ENCODE measurements around the gene FAM135A.
A peak's percentile ranks its signal among the peaks of the same experiment; 100 is the strongest.
"Not testable (repeated sequence)": the region's sequence is repeated elsewhere in the genome, so short reads cannot be mapped to it uniquely, and the experiment has no call there.

Gene FAM135A

DNA sequence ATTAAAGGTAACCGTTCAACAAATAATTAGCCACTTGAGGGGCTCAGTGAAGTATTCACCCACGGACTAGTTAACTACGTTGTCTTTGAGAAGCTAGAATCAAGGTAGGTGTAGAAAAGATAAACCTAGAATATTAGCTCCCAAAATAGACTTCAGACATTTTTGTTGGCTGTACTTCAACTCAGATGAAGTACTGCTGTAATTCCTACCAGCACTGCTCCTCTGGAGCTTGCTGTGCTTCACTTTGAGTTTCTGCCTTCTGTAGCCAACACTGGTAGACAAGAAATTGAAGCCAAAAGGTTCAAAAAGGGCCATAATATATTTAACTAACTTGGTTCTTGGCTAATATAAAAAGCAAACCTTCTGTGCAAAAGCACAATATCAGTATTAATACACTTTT lies 134.6 kb downstream of the FAM135A start:
- DNase-seq (ENCODE audit: low read depth), result no peak

DNA sequence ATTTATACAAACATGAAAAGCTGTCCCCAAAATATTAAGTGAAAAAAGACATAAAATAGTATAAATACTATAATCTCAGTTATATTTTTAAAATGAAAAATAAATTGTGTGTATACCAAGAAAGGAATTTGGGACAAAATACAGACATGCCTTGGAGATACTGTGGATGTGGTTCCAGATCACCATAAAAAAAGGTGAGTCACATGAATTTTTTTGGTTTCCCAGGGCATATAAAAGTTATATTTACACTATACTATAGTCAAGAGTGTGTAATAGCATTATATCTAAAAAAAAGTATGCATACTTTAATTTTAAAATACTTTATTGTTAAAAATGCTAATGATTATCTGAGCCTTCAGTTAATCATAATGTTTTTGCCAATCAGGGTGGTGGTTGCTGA lies 136.0 kb downstream of the FAM135A start:
- no peak for DNase-seq (ENCODE audit: low read depth)

DNA sequence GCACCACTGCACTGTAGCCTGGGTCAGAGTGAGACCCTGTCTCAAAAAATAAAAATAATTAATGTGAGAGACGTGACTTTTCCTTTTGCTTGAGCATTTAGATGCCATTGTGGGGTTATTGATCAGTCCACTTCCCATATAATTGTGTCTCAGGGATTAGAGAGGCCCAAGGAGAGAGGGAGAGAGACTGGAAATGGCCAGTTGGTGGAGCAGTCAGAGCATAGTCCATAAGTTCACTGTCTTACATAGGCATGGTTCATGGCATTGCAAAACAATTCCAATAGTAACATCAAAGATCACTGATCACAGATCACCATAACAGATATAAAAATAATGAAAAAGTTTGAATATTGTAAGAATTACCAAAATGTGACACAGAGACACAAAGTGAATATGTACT lies 138.3 kb downstream of the FAM135A start:
- DNase-seq (ENCODE audit: low read depth), result no peak

DNA sequence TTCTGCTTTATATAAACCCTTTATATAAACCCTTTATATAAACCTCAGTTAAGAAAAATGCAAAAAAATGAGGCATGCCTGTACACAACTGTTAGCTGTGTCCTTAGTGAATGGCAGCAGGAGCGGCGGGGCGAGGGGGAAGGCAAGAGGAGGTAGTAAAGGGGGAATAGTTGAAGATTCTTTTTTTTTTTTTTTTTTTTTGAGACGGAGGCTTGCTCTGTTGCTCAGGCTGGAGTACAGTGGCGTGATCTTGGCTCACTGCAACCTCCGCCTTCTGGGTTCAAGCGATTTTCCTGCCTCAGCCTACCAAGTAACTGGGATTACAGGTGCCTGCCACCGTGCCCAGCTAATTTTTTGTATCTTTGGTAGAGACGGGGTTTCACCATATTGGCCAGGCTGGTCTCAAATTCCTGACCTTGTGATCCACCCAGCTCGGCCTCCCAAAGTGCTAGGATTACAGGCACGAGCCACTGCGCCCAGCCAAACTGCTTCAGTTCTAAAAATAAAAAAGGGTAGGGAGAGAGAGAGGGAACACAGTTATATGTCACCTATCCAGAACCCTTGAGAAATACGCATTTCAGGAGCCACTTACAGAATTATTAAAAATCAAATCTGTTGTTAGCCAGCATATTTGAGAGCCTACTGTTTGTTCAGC lies 139.1 kb downstream of the FAM135A start:
- DNase-seq (ENCODE audit: low read depth), result not testable (repeated sequence)

DNA sequence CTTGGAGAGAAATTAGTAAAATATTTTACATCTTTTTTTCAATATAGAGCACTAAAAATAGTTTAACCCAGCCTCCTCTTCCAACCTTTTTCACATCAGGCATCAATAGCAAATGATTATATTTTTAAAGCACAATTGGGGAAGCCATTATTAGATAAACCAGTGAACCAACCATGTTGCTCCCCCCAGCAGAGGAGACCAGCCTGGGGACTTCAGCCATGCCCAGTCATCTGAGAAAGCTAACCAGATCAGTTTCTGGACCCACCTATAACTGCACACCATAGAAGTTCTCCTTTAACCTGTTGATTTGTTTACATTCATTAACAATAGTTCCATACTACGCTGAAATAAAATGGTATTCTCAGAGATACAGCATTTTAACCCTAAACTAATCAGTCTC lies 139.7 kb downstream of the FAM135A start:
- DNase-seq (ENCODE audit: low read depth), result no peak

DNA sequence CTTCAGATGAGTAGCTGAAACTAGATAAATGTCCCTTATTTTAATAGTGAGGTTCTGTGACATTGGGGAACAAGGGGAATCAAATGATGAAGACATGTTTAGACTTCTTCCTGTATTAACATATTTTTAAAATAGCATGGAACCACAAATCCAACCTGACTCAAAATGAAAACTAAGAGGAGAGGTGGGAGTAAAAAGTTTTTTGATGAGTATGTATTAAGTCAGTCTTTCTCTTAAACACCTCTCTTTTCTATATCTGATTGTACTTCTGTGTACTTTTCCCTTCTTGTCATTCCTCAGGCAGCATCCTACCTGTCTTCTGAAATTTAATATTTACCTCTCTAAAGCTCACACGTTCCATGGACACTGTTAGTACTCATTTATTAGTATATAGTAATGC lies 144.7 kb downstream of the FAM135A start:
- no peak for DNase-seq (ENCODE audit: low read depth)

DNA sequence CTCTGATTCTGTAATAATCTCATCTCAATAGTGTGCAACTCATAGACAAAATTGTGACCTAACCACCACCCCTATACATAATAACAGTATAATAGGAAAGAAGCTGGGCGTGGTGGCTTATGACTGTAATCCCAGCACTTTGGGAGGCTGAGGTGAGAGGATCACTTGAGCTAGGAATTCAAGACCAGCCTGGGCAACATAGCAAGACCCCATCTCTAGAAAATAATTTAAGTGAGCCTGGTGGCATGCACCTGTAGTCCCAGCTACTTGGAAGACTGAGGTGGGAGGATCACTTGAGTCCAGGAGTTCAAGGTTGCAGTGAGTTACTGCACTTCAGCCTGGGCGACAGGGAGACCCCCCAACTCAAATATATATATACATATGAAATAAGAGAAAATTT lies 149.1 kb downstream of the FAM135A start:
- not testable (repeated sequence) for DNase-seq (ENCODE audit: low read depth)

DNA sequence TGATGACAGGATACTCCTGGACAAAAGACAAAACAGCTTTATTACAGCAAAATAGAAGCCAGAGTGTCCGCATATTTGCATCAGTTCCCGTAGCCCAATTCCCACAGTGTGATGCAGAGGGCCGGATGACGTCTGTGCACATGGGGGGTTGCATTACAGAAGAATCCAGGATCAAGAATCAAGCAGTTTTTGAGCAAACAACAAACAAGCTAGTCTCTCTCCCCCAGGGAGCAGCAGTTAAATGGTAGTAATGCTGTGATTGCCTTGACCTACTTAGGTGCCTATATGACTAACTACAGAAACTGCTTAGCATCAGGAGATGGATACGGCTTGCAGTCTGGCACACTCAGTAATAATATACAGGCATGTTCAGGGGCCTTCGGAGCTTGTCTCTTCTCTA lies 150.2 kb downstream of the FAM135A start:
- DNase-seq (ENCODE audit: low read depth), result no peak

DNA sequence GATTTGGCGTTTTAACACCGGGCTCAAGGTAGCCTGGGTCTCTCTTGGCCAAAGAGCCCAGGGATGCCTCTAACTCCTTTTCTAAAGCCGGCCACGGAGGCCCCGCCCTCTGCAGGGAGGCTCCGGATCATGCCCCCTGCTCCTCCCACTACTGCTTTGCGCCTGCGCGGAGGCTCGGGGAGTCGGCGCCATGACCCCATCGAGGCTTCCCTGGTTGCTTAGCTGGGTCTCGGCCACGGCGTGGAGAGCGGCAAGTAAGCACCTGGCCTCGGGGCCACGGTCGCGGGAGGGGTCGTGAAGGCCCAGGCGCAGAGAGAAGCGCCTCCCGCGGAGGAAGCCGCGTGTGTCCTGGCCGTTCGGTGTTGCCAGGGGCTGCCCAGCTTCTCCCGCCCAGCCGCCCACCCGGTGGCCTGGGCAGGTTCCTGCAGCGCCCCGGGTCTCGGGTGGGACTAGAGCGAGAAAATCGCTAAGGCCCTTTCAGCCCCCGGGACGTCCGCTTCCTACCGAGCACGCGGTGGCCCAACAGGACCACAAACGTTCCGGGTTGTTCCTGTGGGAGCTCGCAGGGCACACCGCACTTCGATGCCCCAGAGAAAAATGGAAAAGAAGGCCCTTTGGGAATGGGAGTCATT lies 153.6 kb downstream of the FAM135A start, which contains the start of gene SDHAF4:
Gene SDHAF4, plus strand, starts transcription at position 180 of the 632 bp plus-strand sequence. Its CDS starts 11 bp downstream, at position 191.
- DNase-seq (ENCODE audit: low read depth), result peak; percentile 91

DNA sequence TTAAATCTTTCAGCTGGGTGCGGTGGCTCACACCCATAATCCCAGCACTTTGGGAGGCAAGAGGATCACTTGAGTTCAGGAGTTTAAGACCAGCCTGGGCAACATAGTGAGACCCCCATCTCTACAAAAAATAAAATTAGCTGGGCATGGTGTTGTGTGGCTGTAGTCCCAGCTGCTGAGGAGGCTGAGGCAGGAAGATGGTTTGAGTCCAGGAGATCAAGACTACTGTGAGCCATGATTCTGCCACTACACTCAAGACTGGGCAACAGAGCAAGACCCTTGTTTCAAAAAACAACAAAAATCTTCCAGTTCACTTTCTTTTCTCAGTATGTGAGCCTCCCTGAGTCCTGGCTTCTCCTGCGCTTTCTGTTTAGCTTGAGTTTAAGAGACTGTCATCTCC lies 161.3 kb downstream of the FAM135A start:
- DNase-seq (ENCODE audit: low read depth), result no peak

DNA sequence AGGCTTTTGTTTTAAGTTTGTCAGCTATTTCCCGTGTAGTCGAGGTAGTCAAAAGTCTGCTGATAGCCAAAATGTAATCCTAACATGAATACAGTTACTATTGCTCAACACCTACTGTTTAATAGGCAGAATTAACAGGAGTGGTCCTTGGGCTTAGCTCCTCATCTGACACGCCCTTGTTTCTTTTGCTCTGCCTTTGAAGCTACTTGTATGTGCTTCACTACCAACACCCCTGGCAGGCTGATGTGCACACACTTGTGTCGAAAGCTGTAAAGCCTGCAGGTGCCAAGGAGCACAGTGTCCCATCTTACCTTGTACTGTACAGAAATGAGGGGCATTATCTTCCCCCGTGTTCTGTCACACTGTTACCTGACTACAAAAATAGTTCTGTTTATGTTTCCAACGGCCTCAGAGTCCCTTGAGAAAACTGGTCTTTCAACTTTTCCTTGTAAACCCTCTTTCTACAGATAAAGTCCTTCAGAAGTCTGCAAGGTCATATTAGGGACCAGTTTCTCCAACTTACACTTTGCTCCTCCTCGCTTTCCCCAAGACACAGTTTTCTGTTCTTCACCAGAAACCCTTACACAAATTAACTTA lies 162.7 kb downstream of the FAM135A start:
- no peak for DNase-seq (ENCODE audit: low read depth)

DNA sequence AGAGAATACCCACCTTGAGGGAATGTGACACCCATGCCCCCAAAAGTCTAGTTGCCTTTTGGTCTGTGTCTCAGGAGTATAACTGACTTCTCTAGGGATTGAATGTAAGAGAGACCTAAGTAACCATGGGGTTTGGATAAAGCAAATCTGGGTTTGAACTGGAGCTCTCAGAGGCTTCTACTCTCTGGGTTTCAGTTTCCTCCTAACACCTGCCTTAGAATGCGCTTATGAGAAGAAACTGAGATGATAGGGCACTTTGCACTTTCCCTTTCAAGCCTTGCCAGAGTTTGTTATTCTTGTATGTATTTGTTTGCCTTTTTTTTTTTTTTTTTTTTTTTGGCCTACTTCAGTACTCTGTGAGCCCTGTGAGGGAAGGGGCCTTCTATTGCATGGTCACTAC lies 172.8 kb downstream of the FAM135A start:
- no peak for DNase-seq (ENCODE audit: low read depth)

DNA sequence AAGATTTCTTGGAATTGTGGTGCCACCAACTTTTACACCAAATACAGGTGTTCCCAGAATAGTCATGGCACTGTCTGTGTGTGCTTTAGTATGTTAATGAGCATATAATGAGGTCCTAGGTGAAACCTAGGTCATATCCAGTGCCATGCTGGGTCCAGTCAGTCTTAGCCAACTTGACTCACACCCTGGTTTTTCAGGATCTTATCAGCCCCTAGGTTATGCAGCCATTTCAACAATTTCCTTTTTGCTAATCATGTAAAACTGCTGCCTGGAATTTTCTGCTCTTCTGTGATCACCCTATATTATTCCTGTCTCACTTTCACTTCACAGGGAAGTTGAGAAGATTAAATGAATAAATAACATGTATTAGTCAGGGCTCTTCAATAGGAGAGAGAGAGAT lies 177.1 kb downstream of the FAM135A start:
- DNase-seq (ENCODE audit: low read depth), result no peak

DNA sequence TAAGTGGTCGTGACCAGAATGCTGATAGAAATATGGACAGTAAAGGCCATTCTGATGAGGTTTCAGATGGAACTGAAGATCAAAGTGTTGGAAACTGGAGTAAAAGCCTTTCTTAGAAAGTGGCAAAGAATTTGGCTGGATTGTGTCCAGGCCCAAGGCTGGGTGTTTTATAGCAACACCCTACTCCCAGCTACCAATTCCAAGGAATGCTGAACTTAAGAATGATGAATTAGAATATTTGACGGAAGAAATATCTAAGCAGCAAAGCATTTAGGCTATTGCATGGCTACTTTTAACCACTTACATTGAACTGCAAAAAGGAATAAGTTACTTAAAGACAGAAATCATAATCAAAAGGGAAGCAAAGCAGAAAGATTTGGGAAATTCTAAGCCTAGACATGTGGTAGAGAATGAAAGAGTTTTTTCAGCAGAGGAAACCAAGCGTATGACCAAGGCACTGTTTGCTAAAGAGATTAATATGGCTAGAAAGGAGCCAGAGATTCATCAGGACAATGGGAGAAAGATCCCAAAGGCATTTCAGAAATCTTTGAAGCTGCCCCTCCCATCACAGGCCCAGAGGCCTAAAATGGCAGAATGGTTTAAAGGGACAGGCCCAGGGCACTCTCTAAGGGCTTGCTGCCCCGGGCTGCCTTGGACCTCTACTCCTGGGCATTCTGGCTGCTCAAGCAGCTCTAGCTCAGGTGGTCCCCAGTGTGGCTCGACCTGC lies 179.2 kb downstream of the FAM135A start:
- DNase-seq (ENCODE audit: low read depth), result no peak

DNA sequence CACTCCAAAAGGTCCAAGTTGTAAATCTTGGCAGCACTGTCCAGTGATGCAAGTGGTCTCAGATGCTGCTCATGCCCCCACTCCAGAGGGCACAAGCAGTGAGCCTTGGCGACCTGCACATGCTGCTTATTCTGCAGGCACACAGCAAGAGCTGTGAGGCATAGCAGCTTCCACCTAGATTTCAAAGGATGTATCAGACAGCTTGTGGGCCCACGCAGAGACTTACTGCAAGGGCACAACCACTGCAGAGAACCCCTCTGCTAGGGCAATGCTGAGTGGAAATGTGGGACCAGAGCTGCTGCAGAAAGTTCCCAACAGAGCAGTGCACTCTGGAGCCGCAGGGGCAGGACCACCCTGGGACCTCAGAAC lies 179.8 kb downstream of the FAM135A start:
- no peak for DNase-seq (ENCODE audit: low read depth)

DNA sequence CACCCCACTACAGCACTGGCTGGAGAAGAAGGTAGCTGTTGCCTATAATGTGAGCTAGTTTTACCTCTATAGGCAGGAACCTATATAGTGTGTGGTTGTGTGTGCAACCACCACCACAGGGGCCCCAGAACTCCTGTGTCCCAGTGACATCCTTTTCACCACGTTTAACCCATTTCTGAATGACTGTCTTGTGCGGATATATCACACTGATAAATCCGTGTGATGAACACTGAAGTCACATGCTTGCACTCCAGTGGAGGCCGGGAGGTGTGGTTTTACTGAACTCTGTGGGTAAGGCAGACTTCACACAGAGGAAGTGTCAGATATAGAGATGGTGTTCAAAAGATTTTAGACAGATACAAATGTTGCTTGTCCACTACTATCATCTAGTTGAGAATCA lies 185.9 kb downstream of the FAM135A start:
- DNase-seq (ENCODE audit: low read depth), result no peak

DNA sequence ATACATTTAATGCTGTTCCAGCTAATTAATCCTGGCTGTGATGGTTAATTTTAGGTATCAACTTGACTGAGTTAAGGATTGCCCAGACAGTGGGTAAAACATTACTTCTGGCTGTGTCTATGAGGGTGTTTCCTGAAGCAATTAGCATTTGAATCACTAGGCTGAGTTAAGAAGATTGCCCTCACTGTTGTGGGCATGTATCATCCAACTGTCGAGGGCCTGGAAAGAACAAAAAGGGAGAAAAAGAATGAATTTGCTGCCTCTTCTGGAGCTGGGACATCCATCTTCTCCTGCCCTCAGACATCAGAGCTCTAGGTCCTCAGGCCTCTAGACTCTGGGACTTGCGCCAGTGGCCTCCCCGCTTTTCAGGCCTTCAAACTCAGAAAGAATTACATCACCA lies 187.7 kb downstream of the FAM135A start:
- no peak for DNase-seq (ENCODE audit: low read depth)

DNA sequence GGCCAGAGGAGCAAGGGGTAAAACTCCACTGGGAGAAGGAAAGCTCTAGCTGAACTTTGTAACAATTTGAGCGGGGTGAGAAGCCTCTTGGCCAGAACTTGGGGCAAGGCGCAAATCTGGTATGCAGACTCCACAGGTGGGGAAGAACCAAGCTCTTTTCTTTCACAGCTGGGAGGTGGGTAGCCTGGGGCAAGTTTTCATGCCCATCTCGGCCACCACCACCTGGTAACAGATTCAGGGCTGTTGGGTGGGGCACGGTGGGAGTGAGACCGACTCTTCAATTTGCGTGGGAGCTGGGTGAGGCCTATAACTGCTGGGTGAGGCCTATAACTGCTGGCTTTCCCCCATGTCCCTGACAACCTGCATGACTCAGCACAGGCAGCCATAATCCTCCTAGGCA lies 190.9 kb downstream of the FAM135A start:
- DNase-seq (ENCODE audit: low read depth), result no peak

DNA sequence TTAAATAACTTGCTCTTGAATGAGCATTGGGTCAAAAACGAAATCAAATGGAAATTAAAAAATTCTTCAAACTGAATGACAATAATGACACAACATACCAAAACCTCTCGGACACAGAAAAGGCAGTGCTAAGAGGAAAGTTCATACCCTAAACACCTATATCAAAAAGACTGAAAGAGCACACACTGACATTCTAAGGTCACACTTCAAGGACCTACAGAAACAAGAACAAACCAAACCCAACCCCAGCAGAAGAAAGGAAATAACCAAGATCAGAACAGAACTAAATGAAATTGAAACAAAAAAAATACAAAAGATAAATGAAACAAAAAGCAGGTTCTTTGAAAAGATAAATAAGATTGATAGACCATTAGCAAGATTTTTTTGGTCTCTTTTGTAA lies 194.1 kb downstream of the FAM135A start:
- not testable (repeated sequence) for DNase-seq (ENCODE audit: low read depth)

DNA sequence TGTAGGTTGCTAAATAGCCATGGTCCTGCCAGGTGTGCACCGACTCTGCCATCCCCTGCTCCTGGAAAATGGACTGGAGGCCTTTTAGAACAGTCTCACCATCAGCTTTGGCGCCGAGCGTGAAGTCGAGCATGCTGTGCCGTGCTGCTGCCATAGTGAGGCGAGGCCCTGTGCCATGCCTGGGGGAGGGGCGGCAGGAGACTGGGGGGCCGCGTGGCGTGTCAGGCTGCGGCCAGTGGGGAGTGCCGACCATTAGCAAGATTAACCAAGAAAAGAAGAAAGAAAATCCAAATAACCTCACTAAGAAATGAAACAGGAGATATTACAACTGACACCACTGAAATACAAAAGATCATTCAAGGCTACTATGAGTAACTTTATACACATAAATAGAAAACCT lies 195.9 kb downstream of the FAM135A start:
- not testable (repeated sequence) for DNase-seq (ENCODE audit: low read depth)

Data from stimulated activated CD8-positive, alpha-beta memory T cell treated with anti-CD3 and anti-CD28 coated beads, Interleukin-15, amount 100 ng/mL, for 1 hour (primary cell).